Astrocyte (in vitro differentiated cells and primary cell): Measurements from ENCODE around the gene KCNAB1. TPM values are rescaled to one million over a fixed set of nuclear protein-coding genes. Genes with fewer than 3 reads are reported as not detected.

ENCODE experiments used
- DNase-seq: peaks from one replicate; pipeline ENCODE4 v3.0.0-alpha.2; 2010; ENCODE audit warnings: low read depth
- FAIRE-seq: peaks from 2 replicates; lab custom pipeline; 2011; peaks lifted over from hg19 to GRCh38; lab: Jason Lieb, UNC
- H2AFZ ChIP-seq: 2 replicates; pipeline ENCODE4 v1.6.0; 2012; ENCODE audit warnings: low read depth, low read length, inconsistent platforms
- H3K27ac ChIP-seq: 2 replicates; pipeline ENCODE4 v1.5.1; 2011; ENCODE audit warnings: low read depth, low read length, inconsistent platforms
- H3K27me3 ChIP-seq: 2 replicates; pipeline ENCODE4 v1.6.0; 2011; ENCODE audit warnings: low read length, inconsistent platforms; ENCODE audit not compliant: insufficient read depth
- H3K36me3 ChIP-seq: 2 replicates; pipeline ENCODE4 v1.5.1; 2011; ENCODE audit warnings: low read length, inconsistent platforms; ENCODE audit not compliant: insufficient read depth
- H3K4me1 ChIP-seq: 2 replicates; pipeline ENCODE4 v1.5.1; 2011; ENCODE audit warnings: low read length, inconsistent platforms; ENCODE audit not compliant: insufficient read depth
- H3K4me2 ChIP-seq: 2 replicates; pipeline ENCODE4 v1.6.0; 2012; ENCODE audit warnings: low read length, inconsistent platforms
- H3K4me3 ChIP-seq: 2 replicates; pipeline ENCODE4 v1.5.1; 2011; ENCODE audit warnings: low read depth, mild to moderate bottlenecking, low read length, inconsistent platforms; ENCODE audit not compliant: insufficient read depth
- H3K79me2 ChIP-seq: 2 replicates; pipeline ENCODE4 v1.6.0; 2012; ENCODE audit warnings: mild to moderate bottlenecking, low read length, inconsistent platforms; ENCODE audit not compliant: insufficient read depth
- H3K9ac ChIP-seq: 2 replicates; pipeline ENCODE4 v1.6.0; 2012; ENCODE audit warnings: mild to moderate bottlenecking, low read length, inconsistent platforms
- H3K9me3 ChIP-seq: 2 replicates; pipeline ENCODE4 v1.5.1; 2012; ENCODE audit warnings: low read depth, mild to moderate bottlenecking, low read length, inconsistent platforms; ENCODE audit not compliant: insufficient read depth
- H4K20me1 ChIP-seq: 2 replicates; pipeline ENCODE4 v1.6.0; 2012; ENCODE audit warnings: low read length, inconsistent platforms; ENCODE audit not compliant: insufficient read depth
- H3K27ac Mint-ChIP-seq: one replicate; pipeline ENCODE4 v1.8.0; 2021; ENCODE audit warnings: mild to moderate bottlenecking, mixed read lengths; ENCODE audit not compliant: unreplicated experiment
- H3K27me3 Mint-ChIP-seq: one replicate; pipeline ENCODE4 v1.8.0; 2021; ENCODE audit warnings: low read depth, mixed read lengths; ENCODE audit not compliant: unreplicated experiment
- H3K36me3 Mint-ChIP-seq: one replicate; pipeline ENCODE4 v1.8.0; 2021; ENCODE audit warnings: low read depth, mixed read lengths; ENCODE audit not compliant: unreplicated experiment
- H3K4me1 Mint-ChIP-seq: one replicate; pipeline ENCODE4 v1.8.0; 2021; ENCODE audit warnings: low read depth, mixed read lengths; ENCODE audit not compliant: unreplicated experiment
- H3K4me3 Mint-ChIP-seq: one replicate; pipeline ENCODE4 v1.8.0; 2021; ENCODE audit warnings: mild to moderate bottlenecking, moderate library complexity, mixed read lengths; ENCODE audit not compliant: unreplicated experiment
- H3K9me3 Mint-ChIP-seq: one replicate; pipeline ENCODE4 v1.8.0; 2021; ENCODE audit warnings: mild to moderate bottlenecking, mixed read lengths; ENCODE audit not compliant: unreplicated experiment
- EZH2 ChIP-seq: IDR thresholded peaks from 2 replicates; pipeline ENCODE4 v1.6.1; 2012; ENCODE audit warnings: mild to moderate bottlenecking, low read length, inconsistent platforms; ENCODE audit not compliant: insufficient read depth
- total RNA-seq: library from RNA; stranded (reverse); gene quantifications from 2 replicates; pipeline ENCODE4 v1.2.1, GENCODE V29; 2021
- TF ChIP-seq, protein P1 (sequence below): IDR thresholded peaks from 2 replicates; pipeline ENCODE4 v1.5.1; 2011; ENCODE audit warnings: low read depth, mild to moderate bottlenecking, inconsistent platforms, low read length, moderate library complexity; ENCODE audit not compliant: insufficient read depth

The KCNAB1 gene
- total RNA-seq, 1 donor from 2014 or later = 0.30 TPM

DNA sequence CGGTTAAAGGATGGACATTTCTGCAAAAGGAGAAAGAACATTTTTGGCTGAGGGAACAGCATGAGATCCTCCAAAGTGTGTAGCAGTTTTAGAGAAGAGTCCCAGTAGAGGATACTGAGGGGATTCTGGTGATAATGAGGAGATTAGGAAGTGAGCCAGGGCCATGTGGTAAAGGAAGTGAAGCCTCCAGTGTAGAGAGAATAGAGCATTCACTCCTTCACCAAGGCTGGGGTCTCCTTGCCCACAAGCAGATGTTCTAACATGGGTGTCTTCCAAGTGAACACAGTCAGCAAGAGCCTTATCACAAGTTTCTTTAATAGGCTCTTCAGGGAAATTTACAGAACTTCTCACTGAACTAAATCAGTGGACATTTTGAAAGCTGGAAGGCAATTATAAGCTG is 260.9 kb downstream of the KCNAB1 start:
- TF ChIP-seq EZH2 = no peak
- TF ChIP-seq, protein P1, sequence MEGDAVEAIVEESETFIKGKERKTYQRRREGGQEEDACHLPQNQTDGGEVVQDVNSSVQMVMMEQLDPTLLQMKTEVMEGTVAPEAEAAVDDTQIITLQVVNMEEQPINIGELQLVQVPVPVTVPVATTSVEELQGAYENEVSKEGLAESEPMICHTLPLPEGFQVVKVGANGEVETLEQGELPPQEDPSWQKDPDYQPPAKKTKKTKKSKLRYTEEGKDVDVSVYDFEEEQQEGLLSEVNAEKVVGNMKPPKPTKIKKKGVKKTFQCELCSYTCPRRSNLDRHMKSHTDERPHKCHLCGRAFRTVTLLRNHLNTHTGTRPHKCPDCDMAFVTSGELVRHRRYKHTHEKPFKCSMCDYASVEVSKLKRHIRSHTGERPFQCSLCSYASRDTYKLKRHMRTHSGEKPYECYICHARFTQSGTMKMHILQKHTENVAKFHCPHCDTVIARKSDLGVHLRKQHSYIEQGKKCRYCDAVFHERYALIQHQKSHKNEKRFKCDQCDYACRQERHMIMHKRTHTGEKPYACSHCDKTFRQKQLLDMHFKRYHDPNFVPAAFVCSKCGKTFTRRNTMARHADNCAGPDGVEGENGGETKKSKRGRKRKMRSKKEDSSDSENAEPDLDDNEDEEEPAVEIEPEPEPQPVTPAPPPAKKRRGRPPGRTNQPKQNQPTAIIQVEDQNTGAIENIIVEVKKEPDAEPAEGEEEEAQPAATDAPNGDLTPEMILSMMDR = no peak
- DNase-seq = no peak
- Histone ChIP-seq H4K20me1 (no peaks in the 10 kb centered on the region), H3K4me1 (no peaks in the 10 kb centered on the region), H3K4me3 (no peak overlapping the region), H3K36me3 (no peaks in the 10 kb centered on the region), H3K27me3 (peaks cover 5% of the 10 kb centered on the region), H3K9me3 (no peaks in the 10 kb centered on the region), H2AFZ (no peak overlapping the region), H3K27ac (no peak overlapping the region), H3K4me2 (no peak overlapping the region), H3K9ac (no peak overlapping the region), H3K79me2 (no peaks in the 10 kb centered on the region)
- no peaks in the 10 kb centered on the region for H3K4me1 Mint-ChIP-seq
- no peak for FAIRE-seq
- no peaks in the 10 kb centered on the region for H3K36me3 Mint-ChIP-seq
- peaks cover 35% of the 10 kb centered on the region for H3K27me3 Mint-ChIP-seq
- no peak overlapping the region for H3K27ac Mint-ChIP-seq
- H3K4me3 Mint-ChIP-seq = no peak overlapping the region
- peaks cover 2% of the 10 kb centered on the region for H3K9me3 Mint-ChIP-seq

DNA sequence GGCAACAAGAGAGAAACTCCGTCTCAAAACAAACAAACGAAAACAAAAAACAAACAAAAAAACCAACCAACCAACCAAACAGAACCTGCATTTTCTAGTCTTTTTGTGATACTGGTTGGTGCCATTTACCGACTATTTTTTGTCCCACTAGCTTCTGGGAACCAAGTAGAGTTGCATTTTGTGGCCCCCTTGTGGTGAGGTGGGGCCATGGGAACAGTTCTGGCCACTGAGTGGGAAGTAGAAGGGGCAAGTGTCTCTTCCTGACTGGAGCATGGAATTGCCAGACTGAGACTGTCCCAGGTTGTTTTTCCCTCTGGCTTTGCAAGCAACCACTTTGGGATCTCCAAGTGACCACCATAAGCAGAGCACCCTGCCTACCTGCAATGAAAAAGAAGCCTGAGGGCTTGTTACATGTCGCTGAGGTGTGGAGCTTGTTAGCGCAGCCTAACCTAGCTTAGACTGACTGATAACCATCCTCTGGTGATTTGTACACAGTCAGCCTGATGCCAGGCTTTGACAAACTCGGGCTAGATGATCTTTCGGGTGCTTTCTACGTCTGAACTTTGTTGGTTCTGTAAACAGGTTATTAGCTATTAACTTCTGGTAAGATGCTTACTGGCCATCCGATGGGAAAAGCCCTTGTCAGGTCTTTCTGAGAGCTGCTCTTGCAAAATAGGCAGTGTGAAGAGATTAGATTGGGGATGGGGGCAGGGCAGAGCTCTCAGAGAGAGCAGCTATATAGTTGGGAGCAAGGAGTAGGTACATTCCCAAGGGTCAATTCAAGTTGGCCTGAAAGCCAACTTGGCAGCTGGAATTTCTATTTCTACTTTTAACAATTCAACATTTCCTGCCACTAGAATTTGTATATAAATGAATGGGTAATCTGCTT is 262.3 kb downstream of the KCNAB1 start:
- DNase-seq = no peak
- FAIRE-seq = no peak
- Histone ChIP-seq H4K20me1 (no peaks in the 10 kb centered on the region), H3K27ac (no peak overlapping the region), H2AFZ (no peak overlapping the region), H3K79me2 (no peaks in the 10 kb centered on the region), H3K4me3 (no peak overlapping the region), H3K4me1 (no peaks in the 10 kb centered on the region), H3K9me3 (no peaks in the 10 kb centered on the region), H3K4me2 (no peak overlapping the region), H3K36me3 (no peaks in the 10 kb centered on the region), H3K27me3 (peaks cover 5% of the 10 kb centered on the region), H3K9ac (no peak overlapping the region)
- no peak overlapping the region for H3K27ac Mint-ChIP-seq
- no peak overlapping the region for H3K4me3 Mint-ChIP-seq
- H3K4me1 Mint-ChIP-seq = no peaks in the 10 kb centered on the region
- peaks cover 30% of the 10 kb centered on the region for H3K27me3 Mint-ChIP-seq
- H3K9me3 Mint-ChIP-seq = peaks cover 2% of the 10 kb centered on the region
- no peaks in the 10 kb centered on the region for H3K36me3 Mint-ChIP-seq
- TF ChIP-seq, protein P1 = peak; percentile 62
- TF ChIP-seq EZH2 = no peak
